ENCODE results near the gene COPA.

Gene COPA

GRCh38 chr1:160366731-160367515 lies 23.9 kb upstream of the COPA start, which contains the start of gene NHLH1:
Gene NHLH1 (plus strand): TSS chr1:160367071. CDS start chr1:160370732, 3,661 bp downstream.
- no peak within 1 kb of the TSS for H3K27ac ChIP-seq

GRCh38 chr1:160365325-160365724 lies 22.3 kb upstream of the COPA start:
- H3K27ac ChIP-seq = no peak overlapping the region
- no peak for TF ChIP-seq CTCF (conservative IDR thresholded peaks at IDR 0.05)
- TF ChIP-seq ZFX (IDR thresholded peaks at IDR 0.05) = no peak

More at GRCh38 chr1:160366731-160367515, 23.9 kb upstream of the COPA start, which contains the start of gene NHLH1:
- TF ChIP-seq ZFX (IDR thresholded peaks at IDR 0.05) = no peak
- TF ChIP-seq CTCF (conservative IDR thresholded peaks at IDR 0.05) = no peak

GRCh38 chr1:160363951-160364735 lies 21.1 kb upstream of the COPA start:
- TF ChIP-seq ZFX (IDR thresholded peaks at IDR 0.05) (no peak), CTCF (conservative IDR thresholded peaks at IDR 0.05) (no peak)
- no peak overlapping the region for H3K27ac ChIP-seq

GRCh38 chr1:160363010-160363409 lies 20.0 kb upstream of the COPA start:
- H3K27ac ChIP-seq = no peak overlapping the region
- no peak for TF ChIP-seq ZFX (IDR thresholded peaks at IDR 0.05)
- TF ChIP-seq CTCF (conservative IDR thresholded peaks at IDR 0.05) = no peak

GRCh38 chr1:160362168-160362957 lies 19.3 kb upstream of the COPA start:
- H3K27ac ChIP-seq = no peak overlapping the region
- TF ChIP-seq ZFX (IDR thresholded peaks at IDR 0.05) (no peak), CTCF (conservative IDR thresholded peaks at IDR 0.05) (no peak)

- no peak overlapping the region for H3K27ac ChIP-seq
- TF ChIP-seq CTCF (conservative IDR thresholded peaks at IDR 0.05) = no peak
- no peak for TF ChIP-seq ZFX (IDR thresholded peaks at IDR 0.05)
Measured at GRCh38 chr1:160361814-160362167, 18.7 kb upstream of the COPA start.

Data from C4-2B (cell line).